HG03342 (cell line): ENCODE results near the gene SCAF4.
"Not testable (repeated sequence)": the region's sequence is repeated elsewhere in the genome, so short reads cannot be mapped to it uniquely, and the experiment has no call there.

Source experiments
- ATAC-seq: cut with Tn5 transposase; IDR thresholded peaks from one replicate; pipeline ENCODE4 v1.9.1; 2021; ENCODE audit warnings: mild to moderate bottlenecking, moderate library complexity; ENCODE audit not compliant: unreplicated experiment

Gene SCAF4

DNA sequence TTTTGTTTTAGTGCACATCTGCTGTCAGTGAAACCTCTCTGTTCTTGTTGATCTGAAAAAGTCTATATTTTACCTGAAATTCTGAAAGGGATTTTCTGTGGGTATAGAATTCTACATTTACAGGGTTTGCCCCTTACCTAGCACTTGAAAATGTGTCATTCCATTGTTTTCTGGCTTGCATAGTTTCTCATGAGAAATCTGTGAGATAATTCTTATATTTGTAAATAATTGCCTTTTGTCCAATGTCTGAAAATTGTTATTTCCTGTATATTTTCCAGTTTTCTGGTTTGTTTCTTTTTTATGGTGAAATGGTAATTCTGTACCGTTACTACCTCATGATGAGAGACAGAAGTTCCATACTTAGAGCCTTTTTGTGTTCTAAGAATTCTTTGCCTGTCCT is 11.8 kb upstream of the SCAF4 start:
- ATAC-seq = no peak

DNA sequence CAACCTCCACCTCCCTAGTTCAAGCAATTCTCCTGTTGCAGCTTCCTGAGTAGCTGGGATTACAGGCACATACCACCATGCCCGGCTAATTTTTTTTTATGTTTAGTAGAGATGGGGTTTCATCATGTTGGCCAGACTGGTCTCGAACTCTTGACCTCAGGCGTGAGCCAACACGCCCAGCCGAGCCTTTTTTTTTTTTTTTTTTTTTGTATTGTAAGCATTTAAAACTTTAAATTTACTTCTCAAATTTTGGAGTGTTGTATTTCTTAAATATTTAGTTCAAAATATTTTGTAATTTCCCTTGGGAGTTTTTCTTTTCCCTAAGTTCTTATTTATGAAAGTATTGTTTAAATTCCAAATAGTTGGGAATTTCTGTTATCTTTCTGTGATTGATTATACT is 9.2 kb upstream of the SCAF4 start:
- ATAC-seq = no peak

DNA sequence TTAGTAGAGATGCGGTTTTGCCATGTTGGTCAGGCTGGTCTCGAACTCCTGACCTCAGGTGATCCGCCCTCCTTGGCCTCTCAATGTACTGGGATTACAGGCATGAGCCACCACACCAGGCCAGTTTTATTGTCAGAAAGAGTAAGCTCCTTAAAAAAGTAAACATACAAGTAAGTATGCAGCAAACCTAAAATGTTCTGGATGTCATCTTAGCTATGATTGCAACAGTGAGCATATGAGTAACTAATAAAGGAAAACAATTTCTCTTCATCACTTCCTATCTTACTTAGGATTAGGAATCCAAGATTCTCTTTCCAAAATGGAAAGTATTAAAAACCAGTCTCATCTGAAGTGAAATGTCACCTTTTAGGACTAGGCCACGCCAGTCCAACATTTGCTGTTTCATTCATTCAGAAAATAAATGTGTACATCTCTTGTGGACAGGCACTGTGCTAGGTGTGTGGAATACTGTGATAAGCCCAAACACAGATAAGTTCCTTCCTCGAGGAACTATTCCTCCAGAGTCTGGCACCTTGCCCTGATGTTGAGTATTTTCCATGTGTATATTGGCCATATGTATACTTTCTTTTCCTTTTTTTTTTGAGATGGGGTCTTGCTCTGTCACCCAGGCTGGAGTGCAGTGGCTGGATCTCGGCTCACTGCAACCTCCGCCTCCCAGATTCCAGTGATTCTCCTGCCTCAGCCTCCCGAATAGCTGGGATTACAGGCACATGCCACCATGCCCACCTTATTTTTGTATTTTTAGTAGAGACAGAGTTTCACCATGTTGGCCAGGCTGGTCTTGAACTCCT is 5.9 kb upstream of the SCAF4 start:
- not testable (repeated sequence) for ATAC-seq

DNA sequence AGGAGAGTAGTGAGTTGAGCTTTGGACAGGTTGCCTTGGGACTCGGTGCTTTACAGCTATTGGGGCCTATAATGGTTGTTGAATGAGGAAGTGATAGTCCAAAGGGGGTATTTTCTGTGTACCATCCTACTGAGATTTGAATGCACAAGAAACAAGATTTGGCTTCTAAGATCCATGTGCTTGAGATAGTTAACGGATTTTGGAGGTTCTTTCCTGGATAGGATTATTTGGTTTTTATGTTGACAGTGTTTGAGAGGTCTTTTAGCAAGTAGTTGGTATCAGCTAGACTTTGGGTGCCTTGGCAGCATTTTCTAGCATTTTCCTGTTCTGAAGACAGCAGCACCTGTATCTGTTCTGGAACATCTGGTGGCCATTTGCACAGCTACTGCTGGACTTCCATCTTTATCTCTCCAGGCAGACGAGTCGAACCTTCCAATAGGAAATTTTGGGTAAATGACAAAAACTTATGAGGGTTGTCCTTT is 3.6 kb upstream of the SCAF4 start:
- no peak for ATAC-seq

- no peak for ATAC-seq
Observed at GRCh38 chr21:31733551-31734149, 1.7 kb upstream of the SCAF4 start.

GRCh38 chr21:31732597-31733550 is 956 bp upstream of the SCAF4 start:
- ATAC-seq = no peak

- peak; percentile 25 for ATAC-seq
Observed at GRCh38 chr21:31731056-31731856, 662 bp downstream of the SCAF4 start.

GRCh38 chr21:31730712-31731055 is 1.2 kb downstream of the SCAF4 start:
- ATAC-seq = no peak

DNA sequence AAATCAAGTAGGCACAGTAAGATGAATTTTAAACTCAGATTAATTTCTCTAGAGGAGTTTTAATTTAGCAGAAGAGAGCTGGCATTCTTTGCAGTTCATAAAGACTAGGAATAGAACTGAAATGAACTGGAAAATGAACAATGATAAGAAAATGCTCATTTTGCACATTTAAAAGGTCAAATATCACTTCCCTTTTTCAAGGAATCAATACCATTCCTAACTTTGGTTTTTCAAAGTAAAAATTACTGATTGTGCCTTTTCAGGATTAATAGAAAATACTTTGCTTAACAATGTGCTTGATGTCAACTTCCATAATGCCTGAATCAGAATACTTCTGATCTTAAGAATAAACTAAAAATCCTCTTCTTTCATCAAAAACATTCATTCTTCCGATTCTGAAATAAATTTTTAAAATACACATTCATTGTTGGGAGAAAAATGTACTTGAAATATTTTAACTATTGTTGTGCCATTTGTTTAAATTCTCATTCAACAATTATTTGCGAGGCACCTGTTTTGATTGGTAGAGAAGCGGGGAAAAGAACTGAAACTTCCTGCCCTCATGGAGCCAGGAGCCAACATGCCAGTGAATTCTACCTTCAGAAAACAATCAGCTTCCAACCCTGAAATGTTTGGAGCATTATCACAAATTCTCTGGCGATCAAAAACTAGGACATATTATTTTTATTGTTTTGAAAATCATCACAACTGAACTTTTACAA is 2.1 kb downstream of the SCAF4 start:
- ATAC-seq = no peak

DNA sequence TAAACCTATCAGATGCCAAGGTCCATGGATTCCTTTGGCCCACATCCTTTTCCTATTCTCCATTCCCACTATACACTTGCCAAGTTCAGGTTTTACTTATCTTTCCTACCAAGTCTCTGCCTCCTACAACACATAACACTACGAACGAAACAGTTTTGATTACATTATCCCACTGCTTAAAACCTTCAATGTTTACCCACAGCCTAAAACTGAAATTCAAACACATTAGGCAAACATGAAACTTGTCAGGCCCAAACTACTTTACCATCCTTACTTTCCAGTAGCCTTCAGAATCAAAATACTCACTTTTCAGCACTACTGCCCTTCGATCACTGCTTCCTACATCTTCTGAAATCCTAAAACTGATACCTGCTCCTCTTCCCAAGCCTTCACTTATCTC is 3.0 kb downstream of the SCAF4 start:
- no peak for ATAC-seq

GRCh38 chr21:31728191-31728590 is 3.7 kb downstream of the SCAF4 start:
- no peak for ATAC-seq

DNA sequence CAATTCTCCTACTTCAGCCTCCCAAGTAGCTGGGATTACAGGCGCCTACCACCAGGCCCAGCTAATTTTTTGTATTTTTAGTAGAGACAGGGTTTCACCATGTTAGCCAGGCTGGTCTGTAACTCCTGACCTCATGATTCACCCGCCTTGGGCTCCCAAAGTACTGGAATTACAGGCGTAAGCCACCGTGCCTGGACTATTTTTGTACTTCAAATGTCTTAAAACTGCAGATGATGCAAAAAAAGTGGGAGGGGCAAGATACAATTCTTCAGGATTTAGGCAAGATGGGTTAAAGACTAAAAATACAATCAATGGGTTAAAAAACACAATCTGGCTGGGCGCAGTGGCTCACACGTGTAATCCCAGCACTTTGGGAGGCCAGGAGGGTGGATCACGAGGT is 4.7 kb downstream of the SCAF4 start:
- ATAC-seq = no peak

DNA sequence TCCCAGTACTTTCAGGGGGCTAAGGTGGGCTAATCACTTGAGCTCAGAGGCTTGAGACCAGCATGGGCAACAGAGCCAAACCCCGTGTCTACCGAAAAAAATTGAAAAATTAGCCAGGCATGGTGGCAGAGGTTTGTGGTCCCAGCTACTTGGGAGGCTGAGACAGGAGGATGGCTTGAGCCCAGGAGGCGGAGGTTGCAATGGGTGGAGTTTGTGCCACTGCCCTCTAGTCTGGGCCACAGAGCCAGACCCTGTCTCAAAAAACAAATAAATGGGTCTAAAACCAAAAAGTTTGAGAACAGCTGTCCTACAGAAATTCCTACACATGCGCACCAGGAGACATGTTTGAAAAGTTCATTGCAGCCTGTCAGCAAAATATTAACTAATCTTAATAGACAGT is 5.5 kb downstream of the SCAF4 start:
- no peak for ATAC-seq

GRCh38 chr21:31725202-31725839 is 6.6 kb downstream of the SCAF4 start:
- no peak for ATAC-seq

DNA sequence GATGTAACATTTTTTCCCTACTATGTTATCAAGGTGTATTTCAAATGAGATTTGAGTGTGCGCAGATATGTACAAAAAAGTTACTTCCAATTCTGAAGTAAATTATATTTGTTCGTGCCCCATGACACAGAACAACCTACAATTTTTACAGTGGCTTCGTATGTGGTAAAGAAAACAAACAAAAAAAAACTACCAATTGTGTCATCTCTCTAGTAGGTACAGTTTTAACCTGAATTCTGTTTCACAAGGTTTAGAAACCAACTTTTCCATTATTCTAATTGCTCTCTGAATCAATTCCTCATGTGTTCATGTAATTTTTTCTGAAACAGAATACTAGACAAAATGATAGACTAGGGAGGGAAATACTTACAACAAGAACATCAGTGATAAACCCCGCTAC is 7.4 kb downstream of the SCAF4 start:
- no peak for ATAC-seq

GRCh38 chr21:31721381-31721780 is 10.5 kb downstream of the SCAF4 start:
- ATAC-seq = no peak

- no peak for ATAC-seq
Observed at GRCh38 chr21:31720739-31721138, 11.2 kb downstream of the SCAF4 start.

- no peak for ATAC-seq
Observed at GRCh38 chr21:31720330-31720729, 11.6 kb downstream of the SCAF4 start.

- no peak for ATAC-seq
Observed at GRCh38 chr21:31716106-31716505, 15.8 kb downstream of the SCAF4 start.
